Heart left ventricle (tissue), 16 donors: Measurements from ENCODE around the gene CAMTA1. TPM values are rescaled to one million over a fixed set of nuclear protein-coding genes. Genes with fewer than 3 reads are reported as not detected.

Experiments
- ATAC-seq, 4 donors: fragments of 200-7000 bp; cut with Tn5 transposase; one replicate each; pipeline ENCODE4 v1.9.1; 2020 to 2022; ENCODE audit warnings: moderate library complexity in 4 of 4, mild to moderate bottlenecking in 3 of 4, moderate number of reproducible peaks in 1 of 4
- DNase-seq, 5 donors: peaks; one replicate each; pipeline ENCODE4 v3.0.0-alpha.2; 2020
- H3K27ac ChIP-seq, 12 donors: fragments of 200-600 bp; sonication (generic) in 4 of 12; one replicate each; pipeline versions ENCODE4 v1.5.0 to v1.8.0; 2016 to 2022; ENCODE audit warnings: mild to moderate bottlenecking in 2 of 12
- H3K27me3 ChIP-seq, 9 donors: fragments of 200-600 bp; sonication (generic) in 2 of 9; one replicate each; pipeline versions ENCODE4 v1.5.1 to v1.8.0; 2016 to 2022; ENCODE audit warnings: mild to moderate bottlenecking in 3 of 9
- H3K36me3 ChIP-seq, 9 donors: fragments of 200-600 bp; sonication (generic) in 2 of 9; one replicate each; pipeline versions ENCODE4 v1.5.0 to v1.8.0; 2018 to 2022; ENCODE audit warnings: mild to moderate bottlenecking in 2 of 9
- H3K4me1 ChIP-seq, 12 donors: fragments of 200-600 bp; sonication (generic) in 4 of 12; one replicate each; pipeline versions ENCODE4 v1.5.0 to v1.8.0; 2016 to 2022; ENCODE audit warnings: mild to moderate bottlenecking in 3 of 12
- H3K4me3 ChIP-seq, 12 donors: fragments of 200-600 bp; sonication (generic) in 4 of 12; one replicate each; pipeline versions ENCODE4 v1.5.0 to v1.8.0; 2017 to 2022; ENCODE audit warnings: mild to moderate bottlenecking in 9 of 12, moderate library complexity in 4 of 12
- H3K9me3 ChIP-seq, 12 donors: fragments of 200-600 bp; sonication (generic) in 4 of 12; one replicate each; pipeline versions ENCODE4 v1.5.0 to v1.8.0; 2016 to 2022; ENCODE audit warnings: mild to moderate bottlenecking in 1 of 12
- POLR2A ChIP-seq, 2 donors: fragments of 450-650 bp; IDR thresholded peaks; one replicate each; pipeline ENCODE4 v1.6.1; 2017; ENCODE audit warnings: antibody characterized with exemption in 2 of 2, mild to moderate bottlenecking in 2 of 2, moderate library complexity in 2 of 2
- WGBS, 4 donors: extraction: QIAGEN DNeasy Blood & Tissue Kit in 2 of 4; methylation state at CpG; one replicate each; pipeline versions ENCODE4 v1.1.5 to v1.1.7; 2013 to 2018; 5-methylcytosine and 5-hydroxymethylcytosine counted together
- intact Hi-C, 10 donors: fragments of 100-400 bp; cut with DNase I; formaldehyde crosslinking; loops; one replicate each; pipeline versions ENCODE4 v1.11.1 to v1.14.2; 2022
- polyA plus RNA-seq, 2 donors: library from polyadenylated mRNA; stranded (reverse); fragments of 200-250 nt; gene quantifications; one replicate each; pipeline ENCODE4 v1.2.3, GENCODE V29; 2013
- total RNA-seq, 9 donors: library from RNA; depleted of rRNA in 2 of 9; stranded (reverse); fragments of >200 nt in 2 of 9; fragmentation: NEBNext Ultra II Directional in 3 of 9; extraction: Animal tissue kit (Norgen Biotek cat#: 25700) in 3 of 9; gene quantifications; one replicate each; pipeline versions ENCODE4 v1.1.0 to v1.2.4, GENCODE V29; 2016 to 2023
- TF ChIP-seq, protein P1 (sequence below), 12 donors: fragments of 200-600 bp; sonication (generic) in 4 of 12; IDR thresholded peaks; one replicate each; pipeline versions ENCODE4 v1.5.0 to v1.8.0; 2018 to 2022; ENCODE audit warnings: antibody characterized with exemption in 12 of 12, mild to moderate bottlenecking in 5 of 12
- donor health status: ischemic (EF 13 %, LVEDD 7.1; RV severe dilation, severe dysfunction).
- donor health status: healthy with polysubstance abuse.
- donor health status: DM: no; HTN: yes; CAD: no.
- donor health status: DM: no; HTN: no; CAD: no.
- donor health status: ischemic (EF 25% LVEDD 6.9; RV normal size, moderate dysfunction).
- donor health status: ischemic (EF 25% LVEDD 5.7; RV mildly dilated, moderate dysfunction).
- donor health status: healthy.
- donor health status: DM: yes; HTN: yes; CAD: no.
- donor health status: ischemic (EF 35%, LVEDD 5.7; RV mildly dilated, moderate dysfunction).
- donor health status: nonischemic (EF 11% LVEDD 7.7; RV severe dilation, severe dysfunction).
- donor health status: DM: yes; HTN: yes; CAD: no.
- donor health status: PGD.
- donor health status: ischemic (EF 29% LVEDD 5.4; RV normal size, mild dysfunction).
- donor health status: nonischemic (EF 23%, LVEDD 6.1; RV moderate dilation, normal function).

The CAMTA1 gene
- total and polyA plus RNA-seq, 11 donors: 114 to 303 (median 137) TPM

GRCh38 chr1:7435276-7436055, 650.2 kb downstream of the CAMTA1 start:
- DNase-seq: peak in 1 of 5 donors; percentile 12
- WGBS, 4 donors: 91 to 97% (median 95%) methylated on average over 10 to 14 of the region's 14 CpGs
- no peaks in the 10 kb centered on the region for H3K36me3 ChIP-seq
- intact Hi-C loops: no loop called here
- no peak overlapping the region for H3K27ac ChIP-seq
- no peak for TF ChIP-seq POLR2A (IDR thresholded peaks at IDR 0.05)
- TF ChIP-seq, protein P1, sequence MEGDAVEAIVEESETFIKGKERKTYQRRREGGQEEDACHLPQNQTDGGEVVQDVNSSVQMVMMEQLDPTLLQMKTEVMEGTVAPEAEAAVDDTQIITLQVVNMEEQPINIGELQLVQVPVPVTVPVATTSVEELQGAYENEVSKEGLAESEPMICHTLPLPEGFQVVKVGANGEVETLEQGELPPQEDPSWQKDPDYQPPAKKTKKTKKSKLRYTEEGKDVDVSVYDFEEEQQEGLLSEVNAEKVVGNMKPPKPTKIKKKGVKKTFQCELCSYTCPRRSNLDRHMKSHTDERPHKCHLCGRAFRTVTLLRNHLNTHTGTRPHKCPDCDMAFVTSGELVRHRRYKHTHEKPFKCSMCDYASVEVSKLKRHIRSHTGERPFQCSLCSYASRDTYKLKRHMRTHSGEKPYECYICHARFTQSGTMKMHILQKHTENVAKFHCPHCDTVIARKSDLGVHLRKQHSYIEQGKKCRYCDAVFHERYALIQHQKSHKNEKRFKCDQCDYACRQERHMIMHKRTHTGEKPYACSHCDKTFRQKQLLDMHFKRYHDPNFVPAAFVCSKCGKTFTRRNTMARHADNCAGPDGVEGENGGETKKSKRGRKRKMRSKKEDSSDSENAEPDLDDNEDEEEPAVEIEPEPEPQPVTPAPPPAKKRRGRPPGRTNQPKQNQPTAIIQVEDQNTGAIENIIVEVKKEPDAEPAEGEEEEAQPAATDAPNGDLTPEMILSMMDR (IDR thresholded peaks at IDR 0.05): no peak
- ATAC-seq: no peak
- H3K9me3 ChIP-seq: no peaks in the 10 kb centered on the region
- H3K4me1 ChIP-seq: no peaks in the 10 kb centered on the region
- no peak overlapping the region for H3K4me3 ChIP-seq
- no peaks in the 10 kb centered on the region for H3K27me3 ChIP-seq

GRCh38 chr1:7436056-7437005, 651.1 kb downstream of the CAMTA1 start:
- WGBS, 4 donors: 91 to 93% (median 91%) methylated on average over 17 to 20 of the region's 20 CpGs
- Histone ChIP-seq H3K27ac (no peak overlapping the region), H3K9me3 (no peaks in the 10 kb centered on the region), H3K4me1 (peaks cover 0 to 3% (median 0%) of the 10 kb centered on the region in 12 donors), H3K36me3 (no peaks in the 10 kb centered on the region), H3K27me3 (no peaks in the 10 kb centered on the region), H3K4me3 (no peak overlapping the region)
- DNase-seq (no peak), ATAC-seq (no peak)
- intact Hi-C loops: no loop called here
- no peak for TF ChIP-seq POLR2A (IDR thresholded peaks at IDR 0.05)
- TF ChIP-seq, protein P1 (IDR thresholded peaks at IDR 0.05): no peak

- no peak for TF ChIP-seq POLR2A (IDR thresholded peaks at IDR 0.05)
- TF ChIP-seq, protein P1 (IDR thresholded peaks at IDR 0.05): no peak
- Histone ChIP-seq H3K27ac (no peak overlapping the region), H3K27me3 (no peaks in the 10 kb centered on the region), H3K4me3 (no peak overlapping the region), H3K9me3 (no peaks in the 10 kb centered on the region), H3K4me1 (peaks cover 0 to 5% (median 0%) of the 10 kb centered on the region in 12 donors), H3K36me3 (no peaks in the 10 kb centered on the region)
- DNase-seq (no peak), ATAC-seq (no peak)
- 81 to 96% (median 89%) methylated on average over 6 to 9 of the region's 9 CpGs for WGBS, 4 donors
- intact Hi-C loops: no loop called here
These were observed 651.8 kb downstream of the CAMTA1 start for GRCh38 chr1:7437036-7437435.
